Neural progenitor cell (in vitro differentiated cells): ENCODE results near the gene OTUD5. TPM values are rescaled to one million over a fixed set of nuclear protein-coding genes. Genes with fewer than 3 reads are reported as not detected.

Source experiments
- DNase-seq: peaks from one replicate; pipeline ENCODE4 v3.0.0-alpha.2; 2016; ENCODE audit warnings: low spot score
- H2AFZ ChIP-seq: fragments of 200-600 bp; sonication (generic); replicated peaks from 2 replicates; pipeline ENCODE4 v1.6.1; 2016; ENCODE audit warnings: antibody characterized with exemption
- H3F3A ChIP-seq: fragments of 200-600 bp; sonication (generic); 2 replicates; pipeline ENCODE4 v1.6.1; 2016; ENCODE audit warnings: antibody characterized with exemption, low read depth
- H3K27ac ChIP-seq: fragments of 200-600 bp; sonication (generic); 2 replicates; pipeline ENCODE4 v1.5.1; 2016; ENCODE audit warnings: mild to moderate bottlenecking
- H3K27me3 ChIP-seq: fragments of 200-600 bp; sonication (generic); 2 replicates; pipeline ENCODE4 v1.6.1; 2016; ENCODE audit warnings: mild to moderate bottlenecking, moderate library complexity
- H3K36me3 ChIP-seq: fragments of 200-600 bp; sonication (generic); 2 replicates; pipeline ENCODE4 v1.5.1; 2016
- H3K4me1 ChIP-seq: fragments of 200-600 bp; sonication (generic); 2 replicates; pipeline ENCODE4 v1.6.1; 2016; ENCODE audit warnings: mixed run types
- H3K4me2 ChIP-seq: fragments of 200-600 bp; sonication (generic); 2 replicates; pipeline ENCODE4 v1.6.1; 2016
- H3K4me3 ChIP-seq: fragments of 200-600 bp; sonication (generic); 2 replicates; pipeline ENCODE4 v1.5.1; 2016
- H3K79me2 ChIP-seq: fragments of 200-600 bp; sonication (generic); 2 replicates; pipeline ENCODE4 v1.6.1; 2016; ENCODE audit warnings: low read depth
- H3K9ac ChIP-seq: fragments of 200-600 bp; sonication (generic); 2 replicates; pipeline ENCODE4 v1.6.1; 2016
- H3K9me3 ChIP-seq: fragments of 200-600 bp; sonication (generic); 2 replicates; pipeline ENCODE4 v1.5.1; 2016; ENCODE audit warnings: low read depth
- H4K20me1 ChIP-seq: fragments of 200-600 bp; sonication (generic); 2 replicates; pipeline ENCODE4 v1.6.1; 2016; ENCODE audit warnings: low read depth
- H3K27ac Mint-ChIP-seq: 3 replicates; pipeline ENCODE4 v1.8.0; 2021; ENCODE audit warnings: mixed read lengths
- H3K27me3 Mint-ChIP-seq: 2 replicates; pipeline ENCODE4 v1.8.0; 2022; ENCODE audit warnings: low read depth, mild to moderate bottlenecking, inconsistent platforms, moderate library complexity, mixed read lengths; ENCODE audit not compliant: insufficient read depth
- H3K36me3 Mint-ChIP-seq: 3 replicates; pipeline ENCODE4 v1.8.0; 2021; ENCODE audit warnings: mixed read lengths
- H3K4me1 Mint-ChIP-seq: 3 replicates; pipeline ENCODE4 v1.8.0; 2021; ENCODE audit warnings: mixed read lengths
- H3K4me3 Mint-ChIP-seq: 3 replicates; pipeline ENCODE4 v1.8.0; 2021; ENCODE audit warnings: mild to moderate bottlenecking, moderate library complexity, mixed read lengths
- H3K9me3 Mint-ChIP-seq: 3 replicates; pipeline ENCODE4 v1.8.0; 2020; ENCODE audit warnings: mixed read lengths
- EZH2 ChIP-seq: fragments of 200-600 bp; sonication (generic); IDR thresholded peaks from 2 replicates; pipeline ENCODE4 v1.6.1; 2017; ENCODE audit warnings: antibody characterized with exemption, mild to moderate bottlenecking, moderate library complexity
- EZH2phosphoT487 ChIP-seq: fragments of 200-600 bp; sonication (generic); IDR thresholded peaks from 2 replicates; pipeline ENCODE4 v1.6.1; 2017; ENCODE audit warnings: antibody characterized with exemption
- total RNA-seq: library from RNA; depleted of rRNA; stranded (reverse); fragments of >200 nt; gene quantifications from 2 replicates; pipeline ENCODE4 v1.2.3, GENCODE V29; 2015; ENCODE audit warnings: low replicate concordance
- TF ChIP-seq, protein P1 (sequence below): fragments of 200-600 bp; sonication (generic); IDR thresholded peaks from 2 replicates; pipeline ENCODE4 v1.5.1; 2017; ENCODE audit warnings: antibody characterized with exemption, mild to moderate bottlenecking

OTUD5 gene
- total RNA-seq, 1 donor from 2014 or later = 38.6 TPM

DNA sequence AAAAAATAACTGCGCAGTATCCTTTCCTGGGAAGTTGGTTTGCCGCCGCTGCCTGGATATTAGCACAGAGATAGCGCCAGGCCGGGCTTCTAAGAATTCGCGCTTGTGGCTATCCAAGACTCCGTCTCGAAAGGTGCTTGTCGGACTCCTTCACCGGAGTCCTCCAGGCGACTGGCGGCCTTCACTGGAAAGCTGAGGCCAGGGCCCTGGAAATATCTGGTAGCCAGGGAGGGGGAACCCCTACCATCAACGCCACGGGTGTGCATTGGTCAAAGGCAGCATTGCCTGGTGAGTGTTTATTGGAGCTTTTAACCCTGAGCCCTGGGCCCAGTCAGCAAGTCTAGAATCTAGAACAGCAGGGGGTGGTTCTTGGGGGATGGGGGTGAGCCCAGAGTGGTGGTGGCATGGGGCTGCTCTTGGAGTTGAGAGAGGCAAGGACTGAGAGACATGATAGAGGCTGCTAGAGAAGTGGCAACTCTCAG is 38.0 kb downstream of the OTUD5 start:
- peak overlapping the region; percentile 77 for H3K4me3 ChIP-seq
- H3K4me3 Mint-ChIP-seq = peak overlapping the region; percentile 91
- TF ChIP-seq EZH2phosphoT487 (no peak), EZH2 (no peak)
- TF ChIP-seq, protein P1, sequence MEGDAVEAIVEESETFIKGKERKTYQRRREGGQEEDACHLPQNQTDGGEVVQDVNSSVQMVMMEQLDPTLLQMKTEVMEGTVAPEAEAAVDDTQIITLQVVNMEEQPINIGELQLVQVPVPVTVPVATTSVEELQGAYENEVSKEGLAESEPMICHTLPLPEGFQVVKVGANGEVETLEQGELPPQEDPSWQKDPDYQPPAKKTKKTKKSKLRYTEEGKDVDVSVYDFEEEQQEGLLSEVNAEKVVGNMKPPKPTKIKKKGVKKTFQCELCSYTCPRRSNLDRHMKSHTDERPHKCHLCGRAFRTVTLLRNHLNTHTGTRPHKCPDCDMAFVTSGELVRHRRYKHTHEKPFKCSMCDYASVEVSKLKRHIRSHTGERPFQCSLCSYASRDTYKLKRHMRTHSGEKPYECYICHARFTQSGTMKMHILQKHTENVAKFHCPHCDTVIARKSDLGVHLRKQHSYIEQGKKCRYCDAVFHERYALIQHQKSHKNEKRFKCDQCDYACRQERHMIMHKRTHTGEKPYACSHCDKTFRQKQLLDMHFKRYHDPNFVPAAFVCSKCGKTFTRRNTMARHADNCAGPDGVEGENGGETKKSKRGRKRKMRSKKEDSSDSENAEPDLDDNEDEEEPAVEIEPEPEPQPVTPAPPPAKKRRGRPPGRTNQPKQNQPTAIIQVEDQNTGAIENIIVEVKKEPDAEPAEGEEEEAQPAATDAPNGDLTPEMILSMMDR = no peak
- peaks cover 29% of the 10 kb centered on the region for H3K4me1 Mint-ChIP-seq
- H3K4me2 ChIP-seq = peak overlapping the region; percentile 68
- peaks cover 32% of the 10 kb centered on the region for H3K79me2 ChIP-seq
- H3K27me3 ChIP-seq = no peaks in the 10 kb centered on the region
- H3K36me3 ChIP-seq = no peaks in the 10 kb centered on the region
- H3K4me1 ChIP-seq = peaks cover 5% of the 10 kb centered on the region
- no peak for DNase-seq
- H3K27ac Mint-ChIP-seq = no peak overlapping the region
- H2AFZ ChIP-seq = no peak overlapping the region
- peak overlapping the region; percentile 43 for H3K27ac ChIP-seq
- peaks cover 3% of the 10 kb centered on the region for H3K27me3 Mint-ChIP-seq
- H3F3A ChIP-seq = peaks cover 15% of the 10 kb centered on the region
- H3K9me3 ChIP-seq = no peaks in the 10 kb centered on the region
- H4K20me1 ChIP-seq = peaks cover 19% of the 10 kb centered on the region
- no peak overlapping the region for H3K9ac ChIP-seq
- H3K36me3 Mint-ChIP-seq = peaks cover 8% of the 10 kb centered on the region
- H3K9me3 Mint-ChIP-seq = peaks cover 8% of the 10 kb centered on the region

DNA sequence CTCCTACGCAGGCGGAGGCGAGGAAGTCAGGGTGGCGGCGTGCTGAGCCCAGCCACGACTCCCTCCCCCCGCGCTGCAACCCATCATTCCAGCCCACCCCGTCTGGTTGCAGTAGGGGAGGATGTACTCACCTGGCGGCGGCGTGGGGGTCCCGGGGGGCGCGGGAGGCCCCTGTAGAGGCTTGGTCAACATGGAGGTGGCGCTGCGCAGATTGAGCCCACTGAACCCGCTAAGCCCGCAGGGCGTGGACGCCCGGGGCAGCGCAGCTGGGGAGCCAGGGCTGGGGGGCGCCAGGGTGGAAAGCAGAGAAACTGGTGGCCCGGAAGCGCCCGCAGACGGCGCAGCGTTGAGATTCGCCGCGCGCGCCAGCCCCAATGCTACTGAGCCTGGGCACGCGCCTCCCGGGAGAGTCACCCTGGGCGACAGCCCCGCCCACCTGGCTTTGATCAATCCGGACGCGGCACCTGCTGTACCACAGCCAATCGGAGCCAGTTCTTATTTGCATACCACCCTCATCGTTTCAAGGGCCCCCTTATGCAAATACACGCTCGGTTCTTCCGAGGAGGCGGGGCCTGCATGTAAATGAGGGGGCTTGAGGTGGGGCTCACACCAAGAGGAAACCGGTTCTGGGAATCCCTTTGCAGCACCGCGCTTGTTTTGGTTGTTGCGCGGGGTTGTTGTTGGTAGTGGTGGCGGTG is 38.6 kb downstream of the OTUD5 start, which contains the start of gene PIM2:
Gene PIM2 (minus strand): TSS at position 382 of the 698 bp plus-strand sequence. CDS start 190 bp downstream, at position 192.
- peaks cover 15% of the 10 kb centered on the region for H3F3A ChIP-seq
- H3K36me3 ChIP-seq = no peaks in the 10 kb centered on the region
- H3K4me1 ChIP-seq = peaks cover 5% of the 10 kb centered on the region
- no peaks in the 10 kb centered on the region for H3K27me3 ChIP-seq
- peak within 1 kb of the TSS; percentile 43 for H3K27ac ChIP-seq
- no peaks in the 10 kb centered on the region for H3K9me3 ChIP-seq
- H3K9ac ChIP-seq = peak within 1 kb of the TSS; percentile 78
- DNase-seq = peak; percentile 96
- H3K4me2 ChIP-seq = peak within 1 kb of the TSS; percentile 86
- Mint-ChIP-seq H3K9me3 (peaks cover 5% of the 10 kb centered on the region), H3K4me3 (peak within 1 kb of the TSS; percentile 91), H3K4me1 (peaks cover 29% of the 10 kb centered on the region), H3K27ac (no peak within 1 kb of the TSS), H3K27me3 (peaks cover 3% of the 10 kb centered on the region), H3K36me3 (peaks cover 3% of the 10 kb centered on the region)
- H2AFZ ChIP-seq = no peak within 1 kb of the TSS
- H4K20me1 ChIP-seq = peaks cover 19% of the 10 kb centered on the region
- H3K4me3 ChIP-seq = peak within 1 kb of the TSS; percentile 77
- no peak for TF ChIP-seq EZH2
- TF ChIP-seq, protein P1 = no peak
- no peak for TF ChIP-seq EZH2phosphoT487
- peaks cover 32% of the 10 kb centered on the region for H3K79me2 ChIP-seq

DNA sequence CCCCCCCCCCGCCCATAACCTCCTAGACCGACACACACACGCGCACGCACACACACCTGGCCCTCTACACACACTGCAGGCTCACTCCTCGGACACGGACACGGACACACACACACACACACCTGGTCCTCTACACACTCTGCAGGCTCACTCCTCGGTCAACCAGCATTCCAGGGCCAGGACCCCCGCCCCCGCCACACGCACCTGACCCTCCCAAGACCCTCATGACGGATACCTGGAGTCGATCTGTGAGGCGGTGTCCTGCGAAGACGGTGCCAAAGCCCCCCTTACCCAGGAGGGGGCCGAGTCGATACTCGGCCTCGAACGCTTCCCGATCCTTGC is 39.1 kb downstream of the OTUD5 start:
- no peaks in the 10 kb centered on the region for H3K36me3 ChIP-seq
- peak overlapping the region; percentile 86 for H3K4me2 ChIP-seq
- H3K27me3 ChIP-seq = no peaks in the 10 kb centered on the region

More for the DNA sequence above, 39.1 kb downstream of the OTUD5 start:
- peaks cover 3% of the 10 kb centered on the region for H3K36me3 Mint-ChIP-seq
- peak overlapping the region; percentile 77 for H3K4me3 ChIP-seq
- H3K27ac Mint-ChIP-seq = no peak overlapping the region
- H3K27ac ChIP-seq = no peak overlapping the region
- H2AFZ ChIP-seq = no peak overlapping the region
- peaks cover 5% of the 10 kb centered on the region for H3K4me1 ChIP-seq
- TF ChIP-seq, protein P1 = no peak
- TF ChIP-seq EZH2 (no peak), EZH2phosphoT487 (no peak)
- peaks cover 19% of the 10 kb centered on the region for H4K20me1 ChIP-seq
- peak overlapping the region; percentile 91 for H3K4me3 Mint-ChIP-seq
- no peaks in the 10 kb centered on the region for H3K9me3 ChIP-seq
- peaks cover 29% of the 10 kb centered on the region for H3K4me1 Mint-ChIP-seq
- H3K9me3 Mint-ChIP-seq = peaks cover 5% of the 10 kb centered on the region
- peaks cover 4% of the 10 kb centered on the region for H3K27me3 Mint-ChIP-seq
- DNase-seq = peak; percentile 6
- peaks cover 15% of the 10 kb centered on the region for H3F3A ChIP-seq
- peak overlapping the region; percentile 78 for H3K9ac ChIP-seq
- H3K79me2 ChIP-seq = peaks cover 32% of the 10 kb centered on the region
